Muscle layer of colon (tissue), 2 donors: Measurements from ENCODE around the gene ITSN1.

Experiments used
- H3K27ac ChIP-seq: one replicate; pipeline ENCODE4 v1.7.0; 2013; ENCODE audit warnings: low read depth, mild to moderate bottlenecking, low read length, moderate library complexity
- H3K27me3 ChIP-seq, 2 donors: one replicate each; pipeline ENCODE4 v1.7.0; 2013; ENCODE audit warnings: low read length in 2 of 2, mild to moderate bottlenecking in 2 of 2; ENCODE audit not compliant: insufficient read depth in 2 of 2, control insufficient read depth in 1 of 2
- H3K36me3 ChIP-seq: one replicate; pipeline ENCODE4 v1.7.0; 2013; ENCODE audit warnings: mild to moderate bottlenecking, low read length; ENCODE audit not compliant: insufficient read depth
- H3K4me1 ChIP-seq: one replicate; pipeline ENCODE4 v1.7.0; 2013; ENCODE audit warnings: mild to moderate bottlenecking, low read length; ENCODE audit not compliant: insufficient read depth
- H3K4me3 ChIP-seq, 2 donors: one replicate each; pipeline ENCODE4 v1.7.0; 2013; ENCODE audit warnings: low read length in 2 of 2, low read depth in 1 of 2, mild to moderate bottlenecking in 1 of 2, moderate library complexity in 1 of 2
- H3K9ac ChIP-seq: one replicate; pipeline ENCODE4 v1.7.0; 2013; ENCODE audit warnings: low read length
- H3K9me3 ChIP-seq: one replicate; pipeline ENCODE4 v1.7.0; 2013; ENCODE audit warnings: mild to moderate bottlenecking, low read length
- donor health status: abdominal sarcoma.
- donor health status: Adenocarcinoma of cecum.

Gene ITSN1

GRCh38 chr21:33734291-33734690 is 92.0 kb downstream of the ITSN1 start:
- Histone ChIP-seq H3K4me1 (no peaks in the 10 kb centered on the region), H3K27ac (no peak overlapping the region), H3K9ac (no peak overlapping the region), H3K27me3 (no peaks in the 10 kb centered on the region), H3K36me3 (no peaks in the 10 kb centered on the region), H3K9me3 (no peaks in the 10 kb centered on the region), H3K4me3 (no peak overlapping the region)

GRCh38 chr21:33734818-33735217 is 92.5 kb downstream of the ITSN1 start:
- H3K27me3 ChIP-seq: no peaks in the 10 kb centered on the region
- no peaks in the 10 kb centered on the region for H3K4me1 ChIP-seq
- no peaks in the 10 kb centered on the region for H3K36me3 ChIP-seq
- H3K9me3 ChIP-seq: no peaks in the 10 kb centered on the region
- no peak overlapping the region for H3K27ac ChIP-seq
- no peak overlapping the region for H3K4me3 ChIP-seq
- H3K9ac ChIP-seq: no peak overlapping the region

DNA sequence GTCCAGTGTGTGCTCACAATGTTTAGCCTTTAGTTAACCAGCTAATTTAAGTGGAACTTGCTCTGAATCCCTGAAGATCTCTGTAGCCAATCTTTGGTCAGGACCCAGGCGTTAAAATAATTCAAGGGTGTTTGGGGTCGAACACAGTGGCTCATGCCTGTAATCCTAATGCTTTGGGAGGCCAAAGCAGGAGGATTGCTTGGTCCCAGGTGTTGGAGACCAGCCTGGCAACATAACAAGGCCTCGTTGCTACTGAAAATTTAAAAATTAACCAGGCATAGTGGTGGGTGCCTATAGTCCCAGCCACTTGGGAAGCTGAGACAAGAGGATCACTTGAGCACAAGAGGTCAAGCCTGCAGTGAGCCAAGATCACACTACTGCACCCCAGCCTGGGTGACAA is 94.3 kb downstream of the ITSN1 start:
- Histone ChIP-seq H3K27ac (no peak overlapping the region), H3K36me3 (no peaks in the 10 kb centered on the region), H3K9me3 (no peaks in the 10 kb centered on the region), H3K4me3 (no peak overlapping the region), H3K9ac (no peak overlapping the region), H3K4me1 (no peaks in the 10 kb centered on the region), H3K27me3 (no peaks in the 10 kb centered on the region)

DNA sequence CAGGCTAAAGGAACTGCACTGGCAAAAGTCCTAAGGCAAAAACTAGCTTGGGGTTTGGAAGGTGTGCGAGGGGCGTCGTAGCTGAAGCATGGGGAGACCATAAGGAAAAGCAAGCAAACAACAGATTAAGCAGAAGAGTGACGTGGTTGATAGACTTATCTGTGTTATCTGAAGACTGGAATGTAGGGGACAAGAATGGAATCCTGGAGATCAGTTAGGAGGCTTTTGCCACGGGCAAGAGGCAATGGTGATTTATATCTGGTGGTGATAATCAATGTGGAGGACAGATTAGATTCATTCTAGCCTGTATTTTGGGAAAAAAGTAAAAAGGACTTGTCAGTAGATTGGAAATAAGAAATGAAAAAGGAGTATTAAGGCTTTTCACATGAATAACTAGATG is 97.4 kb downstream of the ITSN1 start:
- H3K36me3 ChIP-seq: no peaks in the 10 kb centered on the region
- no peak overlapping the region for H3K9ac ChIP-seq
- no peaks in the 10 kb centered on the region for H3K9me3 ChIP-seq
- H3K4me1 ChIP-seq: no peaks in the 10 kb centered on the region
- H3K4me3 ChIP-seq: no peak overlapping the region
- no peak overlapping the region for H3K27ac ChIP-seq
- no peaks in the 10 kb centered on the region for H3K27me3 ChIP-seq

- no peaks in the 10 kb centered on the region for H3K36me3 ChIP-seq
- H3K27me3 ChIP-seq: no peaks in the 10 kb centered on the region
- no peaks in the 10 kb centered on the region for H3K9me3 ChIP-seq
- H3K4me3 ChIP-seq: no peak overlapping the region
- peaks cover 8% of the 10 kb centered on the region for H3K4me1 ChIP-seq
- no peak overlapping the region for H3K27ac ChIP-seq
- no peak overlapping the region for H3K9ac ChIP-seq
Measured at GRCh38 chr21:33747420-33747819, 105.1 kb downstream of the ITSN1 start.

DNA sequence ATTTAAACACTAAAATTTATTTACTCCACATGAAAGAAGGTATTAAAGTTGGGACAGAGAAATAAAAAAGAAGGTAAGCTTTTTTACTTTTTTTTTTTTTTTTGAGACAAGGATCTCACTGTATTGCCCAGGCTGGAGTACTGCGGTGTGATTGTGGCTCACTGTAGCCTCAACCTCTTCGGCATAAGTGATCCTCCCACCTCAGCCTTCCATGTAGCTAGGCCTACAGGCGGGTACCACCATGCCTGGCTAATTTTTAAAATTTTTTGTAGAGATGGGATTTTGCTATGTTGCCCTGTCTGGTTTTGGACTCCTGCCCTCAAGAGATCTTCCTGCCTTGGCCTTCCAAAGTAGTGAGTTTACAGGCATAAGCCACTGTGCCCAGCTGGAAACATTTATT is 106.6 kb downstream of the ITSN1 start:
- no peaks in the 10 kb centered on the region for H3K27me3 ChIP-seq
- no peak overlapping the region for H3K9ac ChIP-seq
- H3K36me3 ChIP-seq: no peaks in the 10 kb centered on the region
- H3K4me3 ChIP-seq: no peak overlapping the region
- H3K4me1 ChIP-seq: peaks cover 8% of the 10 kb centered on the region
- H3K9me3 ChIP-seq: no peaks in the 10 kb centered on the region
- H3K27ac ChIP-seq: no peak overlapping the region

- Histone ChIP-seq H3K4me1 (peaks cover 8% of the 10 kb centered on the region), H3K27me3 (no peaks in the 10 kb centered on the region), H3K9me3 (no peaks in the 10 kb centered on the region), H3K36me3 (no peaks in the 10 kb centered on the region), H3K4me3 (no peak overlapping the region), H3K9ac (no peak overlapping the region), H3K27ac (no peak overlapping the region)
Measured at GRCh38 chr21:33750017-33750416, 107.7 kb downstream of the ITSN1 start.

- H3K4me1 ChIP-seq: peaks cover 8% of the 10 kb centered on the region
- no peak overlapping the region for H3K27ac ChIP-seq
- H3K4me3 ChIP-seq: no peak overlapping the region
- H3K9ac ChIP-seq: no peak overlapping the region
- no peaks in the 10 kb centered on the region for H3K27me3 ChIP-seq
- H3K9me3 ChIP-seq: no peaks in the 10 kb centered on the region
- H3K36me3 ChIP-seq: no peaks in the 10 kb centered on the region
Measured at GRCh38 chr21:33751120-33751519, 108.8 kb downstream of the ITSN1 start.

DNA sequence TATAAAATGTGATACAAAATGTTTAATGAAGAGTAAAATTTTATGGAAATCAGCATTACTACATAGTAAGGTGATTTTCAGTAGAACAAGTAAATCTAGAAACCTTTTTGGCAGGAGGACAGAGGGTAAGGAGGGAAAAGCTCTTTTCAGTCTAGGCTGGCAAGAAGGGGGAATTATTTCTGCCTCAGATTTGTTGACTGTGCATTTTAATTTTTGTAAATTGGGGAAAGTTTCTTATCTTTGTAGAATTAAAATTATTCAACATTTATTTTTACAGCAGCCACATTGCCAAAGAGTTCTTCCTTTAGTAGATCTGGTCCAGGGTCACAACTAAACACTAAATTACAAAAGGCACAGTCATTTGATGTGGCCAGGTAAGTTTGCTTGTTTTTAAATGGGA is 109.2 kb downstream of the ITSN1 start:
- no peaks in the 10 kb centered on the region for H3K36me3 ChIP-seq
- no peaks in the 10 kb centered on the region for H3K9me3 ChIP-seq
- H3K27ac ChIP-seq: no peak overlapping the region
- no peak overlapping the region for H3K9ac ChIP-seq
- no peaks in the 10 kb centered on the region for H3K27me3 ChIP-seq
- no peak overlapping the region for H3K4me3 ChIP-seq
- H3K4me1 ChIP-seq: peaks cover 8% of the 10 kb centered on the region

DNA sequence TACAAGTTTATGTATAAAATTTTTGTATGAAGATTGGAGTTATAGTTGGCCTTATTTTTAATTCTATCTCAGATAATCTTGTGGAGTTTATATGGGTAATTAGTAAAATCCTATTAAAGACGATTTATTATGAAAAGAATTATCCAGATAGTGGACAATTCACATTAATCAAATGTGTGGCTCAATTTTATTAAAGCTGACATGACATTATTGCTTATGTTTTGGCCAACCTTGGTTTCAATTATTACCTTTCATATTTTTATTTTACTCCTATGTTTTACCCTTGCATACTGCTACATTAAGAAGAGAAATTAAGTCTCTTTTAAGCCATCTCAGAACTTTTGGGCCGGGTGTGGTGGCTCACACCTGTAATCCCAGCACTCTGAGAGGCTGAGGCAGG is 110.0 kb downstream of the ITSN1 start:
- H3K4me3 ChIP-seq: no peak overlapping the region
- no peak overlapping the region for H3K9ac ChIP-seq
- no peak overlapping the region for H3K27ac ChIP-seq
- no peaks in the 10 kb centered on the region for H3K27me3 ChIP-seq
- no peaks in the 10 kb centered on the region for H3K36me3 ChIP-seq
- peaks cover 8% of the 10 kb centered on the region for H3K4me1 ChIP-seq
- no peaks in the 10 kb centered on the region for H3K9me3 ChIP-seq

- no peaks in the 10 kb centered on the region for H3K27me3 ChIP-seq
- H3K36me3 ChIP-seq: no peaks in the 10 kb centered on the region
- no peak overlapping the region for H3K27ac ChIP-seq
- no peak overlapping the region for H3K9ac ChIP-seq
- peaks cover 8% of the 10 kb centered on the region for H3K4me1 ChIP-seq
- H3K4me3 ChIP-seq: no peak overlapping the region
- no peaks in the 10 kb centered on the region for H3K9me3 ChIP-seq
Measured at GRCh38 chr21:33753886-33754285, 111.6 kb downstream of the ITSN1 start.

- Histone ChIP-seq H3K27me3 (no peaks in the 10 kb centered on the region), H3K27ac (no peak overlapping the region), H3K4me1 (peaks cover 8% of the 10 kb centered on the region), H3K36me3 (no peaks in the 10 kb centered on the region), H3K9me3 (no peaks in the 10 kb centered on the region), H3K4me3 (no peak overlapping the region), H3K9ac (no peak overlapping the region)
Measured at GRCh38 chr21:33754481-33754880, 112.2 kb downstream of the ITSN1 start.
